Putamen (tissue), 1 donor: ENCODE data around the gene PDCD4.

Experiments
- DNase-seq: peaks from one replicate; pipeline ENCODE4 v3.0.0-alpha.2; 2016; ENCODE audit warnings: low spot score

PDCD4 gene

DNA sequence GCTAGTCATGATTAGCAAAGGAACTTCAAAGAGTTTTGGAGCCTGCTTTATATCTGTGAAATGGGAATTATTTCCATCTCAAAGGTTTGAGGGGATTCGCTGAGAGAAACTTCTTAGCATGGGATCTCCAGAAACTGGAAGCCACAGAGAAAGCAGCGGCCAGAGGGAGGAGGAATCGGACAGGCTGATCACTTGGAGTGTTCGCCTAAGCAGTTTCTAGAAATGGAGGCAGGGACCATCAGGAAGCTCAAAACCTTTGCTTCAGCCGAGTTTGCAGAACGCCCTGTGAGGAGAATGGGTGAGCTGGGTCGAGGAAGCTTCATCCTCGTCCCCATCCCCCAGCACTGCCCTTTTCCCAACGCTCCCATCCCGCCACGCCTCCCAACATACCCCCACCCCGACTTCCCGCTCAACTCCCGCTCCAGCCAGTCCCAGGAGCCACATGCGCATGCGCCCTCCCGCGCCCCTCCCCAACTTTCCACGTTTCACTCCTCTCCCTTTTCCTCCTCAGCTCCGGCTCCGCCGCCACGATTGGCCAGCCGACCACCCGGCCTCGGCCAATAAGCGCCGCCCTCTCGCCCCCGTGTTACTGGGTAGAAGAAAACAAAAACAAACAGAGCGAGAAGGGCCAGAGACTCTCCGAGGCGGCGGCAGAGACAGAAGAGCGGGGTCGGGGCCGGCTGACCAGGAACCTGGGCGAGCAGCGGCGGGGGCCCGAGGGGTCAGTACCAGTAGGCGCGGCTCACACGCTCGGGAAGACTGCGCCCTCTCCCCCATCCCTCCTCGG lies at the start of gene PDCD4:
PDCD4 (plus strand) TSS at position 631 of the 787 bp plus-strand sequence. CDS start 4,100 bp downstream, outside the sequence.
- peak; percentile 98 for DNase-seq

DNA sequence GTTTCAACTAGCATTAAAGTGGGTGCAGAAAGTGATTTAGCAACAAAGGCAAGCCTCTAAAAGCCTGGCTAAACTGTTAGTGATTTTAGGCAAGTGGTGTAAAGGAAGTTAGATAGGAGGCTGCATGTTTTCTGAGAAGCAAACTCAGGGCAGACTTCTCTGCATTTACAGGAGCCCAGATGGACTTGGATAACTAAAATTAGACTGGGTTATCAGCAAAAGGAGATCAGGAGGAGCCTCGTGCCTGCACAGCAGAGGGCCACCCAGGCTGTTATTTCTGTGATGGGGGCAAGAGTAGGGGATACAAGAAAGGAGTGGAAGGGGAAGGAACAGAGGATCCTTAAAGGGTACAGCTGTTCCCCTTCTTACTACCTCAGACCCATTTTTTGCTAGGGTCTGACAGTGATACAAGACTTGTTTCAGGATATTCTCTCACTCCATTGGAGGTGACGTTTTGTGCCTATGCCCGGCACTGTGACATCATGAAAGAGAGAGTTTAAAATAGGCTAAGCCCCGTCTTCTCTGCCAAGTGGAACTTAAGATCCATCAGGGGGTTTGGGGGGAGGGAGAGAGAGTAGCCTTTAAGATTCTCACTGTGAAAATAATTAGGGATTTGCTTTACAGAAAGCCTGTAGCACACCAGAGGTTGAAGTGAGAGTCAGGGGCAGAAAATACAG lies 49.6 kb upstream of the PDCD4 start:
- no peak for DNase-seq

DNA sequence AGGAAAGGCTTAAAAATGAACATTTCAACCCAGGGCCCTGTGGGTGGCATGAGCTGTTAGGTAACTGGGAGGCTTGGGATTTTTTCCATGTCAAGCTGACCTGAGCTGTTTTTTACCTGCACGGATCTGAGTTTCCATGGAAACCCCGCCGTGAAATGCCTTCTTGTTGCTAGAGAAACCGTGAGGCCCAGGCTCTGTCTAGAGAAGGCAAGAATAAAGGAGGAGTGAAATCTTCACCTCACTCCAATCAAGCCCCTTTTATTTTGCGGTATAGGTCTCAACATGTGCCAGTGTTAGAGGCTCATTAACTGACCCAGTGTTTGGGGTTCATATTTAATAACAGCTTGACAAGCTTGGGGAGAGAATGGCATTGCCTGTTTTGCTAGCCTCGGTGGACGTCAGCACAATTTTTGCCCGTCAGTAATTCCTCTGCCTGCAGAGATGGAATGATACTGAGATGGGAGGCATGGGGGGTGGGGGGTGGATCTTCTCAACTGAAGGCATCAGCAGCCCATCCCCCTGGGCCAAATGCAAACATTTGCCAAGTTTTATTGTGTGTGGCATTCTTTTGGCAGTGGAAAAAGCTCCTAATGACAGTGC lies 48.9 kb upstream of the PDCD4 start:
- DNase-seq, result peak; percentile 65

DNA sequence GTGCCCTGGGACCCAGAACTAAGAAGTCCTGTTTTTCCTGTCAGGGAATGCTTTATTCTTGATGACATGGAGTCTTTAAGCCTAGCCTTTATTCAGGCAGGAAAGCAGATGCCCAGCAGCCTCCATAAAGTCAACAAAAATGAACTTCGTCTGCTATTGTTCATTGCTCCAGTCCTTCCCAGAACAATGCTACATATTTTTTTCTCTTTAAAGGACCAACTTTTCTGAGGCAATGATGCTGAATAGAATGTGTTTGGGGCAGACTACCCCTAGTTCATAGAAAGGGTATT lies 47.6 kb upstream of the PDCD4 start:
- no peak for DNase-seq

DNA sequence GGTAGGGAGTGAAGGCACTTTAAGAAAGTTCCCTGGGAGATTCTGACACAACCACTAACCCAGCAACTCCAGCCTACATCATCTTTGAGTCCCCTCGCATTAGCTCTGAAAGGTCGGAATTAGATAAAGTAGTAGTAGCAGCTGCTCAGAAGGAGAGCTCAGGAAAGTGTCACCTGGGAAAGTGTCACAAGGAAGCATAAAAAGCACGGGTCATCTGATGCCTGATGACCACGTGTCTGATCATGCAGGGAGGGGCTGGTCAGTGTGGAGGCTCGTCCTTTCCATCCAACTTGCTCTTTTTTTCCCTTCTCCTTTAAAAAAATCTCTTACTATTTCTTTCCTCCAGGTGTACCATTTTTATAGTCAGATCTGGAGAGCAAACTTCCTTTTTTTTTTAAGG lies 47.1 kb upstream of the PDCD4 start:
- no peak for DNase-seq

DNA sequence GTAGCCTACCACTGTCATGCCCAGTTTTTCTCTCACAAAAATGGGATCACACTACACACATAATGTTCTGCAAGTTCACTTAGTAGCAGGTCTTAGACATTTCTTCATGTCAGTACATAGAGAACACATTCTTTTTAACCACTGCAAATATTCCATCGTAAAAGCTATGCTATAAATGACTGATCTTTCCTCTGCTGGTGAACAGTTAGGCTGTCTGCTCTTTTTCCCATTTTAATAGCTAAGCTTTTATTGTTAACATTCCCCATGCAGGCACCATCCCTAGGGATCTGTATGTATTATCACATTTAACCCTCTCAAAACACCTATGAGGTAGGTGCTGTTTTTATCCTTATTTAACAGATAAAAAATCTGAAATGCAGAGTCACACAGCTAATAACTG lies 46.2 kb upstream of the PDCD4 start:
- no peak for DNase-seq

DNA sequence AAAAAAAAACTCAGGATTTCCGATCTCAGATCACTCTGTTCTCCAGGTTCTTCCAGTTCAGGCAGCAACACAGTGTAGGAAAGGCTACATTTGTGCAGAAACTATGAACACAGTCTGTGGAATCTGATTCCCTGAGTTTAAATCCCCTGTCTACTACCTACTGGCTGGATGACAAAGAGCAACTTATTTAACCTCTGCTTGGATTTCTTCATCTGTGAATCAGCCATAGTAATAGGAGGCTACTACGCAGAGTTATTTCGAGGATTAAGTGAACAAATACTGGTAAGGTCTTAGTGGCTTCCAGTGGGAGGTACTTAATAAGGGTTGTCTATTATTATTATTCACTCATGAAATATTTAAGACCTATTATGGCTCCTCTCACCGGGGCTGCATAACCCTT lies 44.3 kb upstream of the PDCD4 start:
- DNase-seq, result no peak

DNA sequence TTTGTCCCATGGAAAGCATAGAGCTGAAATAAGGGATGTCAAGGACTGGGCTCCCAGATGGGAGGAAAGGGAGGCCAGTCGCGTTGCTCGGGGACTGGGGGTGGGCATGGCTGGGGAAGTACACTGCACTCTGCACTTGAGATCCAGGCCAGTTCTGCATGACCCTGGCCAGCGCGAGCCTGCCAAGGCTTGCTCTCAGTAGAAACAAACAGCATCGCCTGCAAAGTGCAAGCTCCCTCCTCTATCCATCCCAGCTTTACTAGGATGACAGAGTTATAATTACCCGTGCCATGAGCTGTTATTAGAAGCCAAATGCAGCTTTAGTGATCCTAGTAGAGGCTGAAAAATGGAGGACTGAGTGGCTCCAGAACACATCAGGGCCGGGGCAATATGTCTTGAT lies 43.9 kb upstream of the PDCD4 start:
- no peak for DNase-seq

DNA sequence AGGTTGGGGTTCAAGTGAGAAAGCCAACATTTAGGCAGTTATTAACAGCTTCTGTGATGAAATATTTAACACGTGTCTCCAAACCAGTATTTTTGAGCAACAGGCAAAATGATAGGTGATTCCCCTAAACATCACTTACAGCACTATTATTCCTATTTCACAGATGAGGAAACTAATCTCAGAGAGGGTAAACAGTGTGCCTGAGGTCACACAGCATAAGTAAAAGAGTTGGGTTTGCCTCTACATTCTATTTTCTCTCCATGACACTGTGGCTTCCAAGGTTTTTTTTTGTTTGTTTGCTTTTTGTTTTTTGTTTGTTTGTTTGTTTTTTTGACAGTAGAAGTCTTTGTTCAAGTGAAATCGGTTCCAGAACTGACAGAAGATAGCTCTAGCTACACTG lies 43.2 kb upstream of the PDCD4 start:
- DNase-seq, result no peak

DNA sequence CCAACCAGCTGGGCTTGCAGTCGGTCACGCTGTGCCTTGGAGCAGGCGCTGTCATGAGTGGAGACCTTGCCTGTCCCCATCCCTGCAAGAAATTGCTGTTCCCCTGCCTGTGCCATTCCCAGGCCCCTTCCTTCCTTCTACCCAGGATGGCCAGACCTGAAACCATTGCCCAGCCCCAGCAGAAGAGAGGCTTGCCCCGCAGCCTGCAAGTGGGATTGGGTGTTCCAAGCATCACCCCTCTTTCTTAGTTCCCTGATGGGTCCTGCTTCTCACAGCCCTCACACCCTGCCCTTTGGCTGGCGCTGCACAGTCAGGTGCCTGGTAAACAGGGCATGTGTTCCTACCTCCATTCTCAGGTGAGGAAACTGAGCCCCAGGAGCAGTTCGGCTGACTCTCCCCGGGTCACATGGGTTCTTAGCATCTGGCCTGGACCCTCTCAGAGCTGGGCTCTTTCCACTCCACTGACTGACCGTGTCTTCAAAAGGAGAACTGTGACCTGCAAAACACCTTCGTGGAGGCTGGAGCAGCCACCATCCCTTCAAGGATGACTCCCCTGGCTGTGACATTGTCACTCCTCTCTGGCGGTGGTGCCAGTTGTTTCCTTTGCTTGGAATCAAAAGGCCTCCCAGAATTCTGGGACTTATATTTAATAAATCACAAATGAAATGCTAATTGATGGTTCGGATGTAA lies 41.9 kb upstream of the PDCD4 start:
- no peak for DNase-seq

DNA sequence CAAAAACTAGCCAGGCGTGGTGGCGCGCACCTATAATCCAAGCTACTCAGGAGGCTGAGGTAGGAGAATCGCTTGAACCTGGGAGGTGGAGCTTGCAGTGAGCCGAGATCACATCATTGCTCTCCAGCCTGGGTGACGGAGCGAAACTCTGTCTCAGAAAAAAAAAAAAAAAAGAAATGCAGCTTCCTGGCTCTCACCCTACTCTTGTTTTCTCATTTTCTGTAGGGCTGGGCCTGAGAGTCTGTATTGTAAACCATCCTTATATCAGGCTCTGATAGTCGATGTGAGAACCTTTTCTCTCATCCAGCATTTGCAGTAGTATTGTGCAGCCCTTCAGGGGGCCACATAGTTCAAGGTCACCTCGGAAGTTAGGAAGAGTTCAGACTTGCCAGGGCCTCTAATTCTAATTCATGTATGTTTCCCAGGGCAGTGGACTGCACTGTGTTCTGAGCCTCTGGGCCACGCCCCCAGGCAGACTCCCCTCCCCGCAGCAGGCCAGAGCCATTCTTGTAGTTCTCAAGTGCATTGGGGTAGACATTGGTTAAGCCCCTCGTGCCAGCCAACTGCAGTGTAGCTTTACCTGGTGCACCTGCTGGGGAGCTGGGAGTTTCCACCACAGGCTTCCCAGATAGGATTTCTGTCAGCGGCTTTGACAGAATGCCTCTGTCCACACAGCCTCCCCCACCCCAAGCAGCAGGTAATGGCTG lies 38.3 kb upstream of the PDCD4 start:
- no peak for DNase-seq

DNA sequence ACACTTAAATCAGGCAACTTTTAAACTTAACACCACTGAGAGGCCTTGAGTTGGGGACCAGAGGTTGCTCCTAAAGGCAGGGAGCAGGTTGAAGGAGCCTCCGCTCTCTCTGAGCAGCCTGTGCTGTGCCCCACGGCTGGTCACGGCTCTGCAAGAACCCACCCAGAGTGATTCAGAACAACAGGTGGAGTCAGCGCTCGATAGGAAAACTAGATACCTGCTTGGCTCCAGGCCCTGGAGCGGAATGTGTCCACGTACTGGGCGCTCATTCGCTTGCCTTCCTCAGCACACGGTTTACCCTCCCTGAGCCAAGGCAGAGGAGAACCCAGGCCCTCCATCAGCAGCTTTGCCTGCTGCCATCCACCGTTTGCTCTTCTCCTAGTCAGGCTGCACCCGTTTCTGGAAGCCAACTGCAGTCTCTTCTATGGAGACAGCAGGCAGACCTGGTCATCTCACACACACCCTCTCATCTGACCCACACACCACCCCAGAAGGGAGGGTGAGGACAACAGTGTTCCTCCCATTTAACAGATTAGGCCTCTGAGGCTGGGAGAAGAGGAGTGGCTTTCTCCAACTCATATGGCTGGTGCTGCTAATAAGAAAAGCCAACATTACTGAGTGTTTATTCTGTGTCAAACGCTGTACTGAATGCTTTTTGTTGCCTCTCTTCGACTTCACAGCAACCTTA lies 37.6 kb upstream of the PDCD4 start:
- DNase-seq, result no peak

DNA sequence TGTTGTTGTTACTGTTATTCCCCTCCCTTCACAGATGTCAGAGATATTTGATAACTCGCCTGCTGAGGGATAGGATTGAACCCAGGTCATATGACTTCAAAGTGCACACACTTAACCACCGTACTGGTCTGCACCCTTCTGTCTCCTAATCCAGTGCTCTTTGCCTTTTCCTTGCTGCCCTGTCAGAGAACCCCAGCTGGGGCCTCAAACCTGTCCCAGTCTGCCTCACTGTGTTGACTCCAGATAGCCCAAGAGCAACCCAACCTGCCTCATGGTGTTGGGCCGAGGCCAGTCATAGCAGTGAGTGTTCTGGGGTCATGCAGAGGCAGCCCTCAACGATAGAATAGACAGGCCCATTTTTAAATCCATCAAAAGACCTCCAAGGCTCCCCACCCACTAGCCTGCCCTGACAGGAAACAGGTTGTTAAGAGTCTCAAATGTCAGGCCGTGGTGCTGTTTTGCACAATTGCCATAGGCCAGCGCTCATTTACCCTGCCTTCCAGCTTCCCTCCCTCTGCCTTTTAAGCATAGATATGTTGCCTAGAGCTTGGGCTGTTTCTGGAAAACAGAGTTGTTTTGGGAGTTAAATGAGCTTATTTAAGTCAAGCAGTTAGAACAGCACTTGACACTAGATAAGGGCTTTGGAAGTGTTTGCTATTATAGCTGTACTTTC lies 37.0 kb upstream of the PDCD4 start:
- DNase-seq, result no peak

DNA sequence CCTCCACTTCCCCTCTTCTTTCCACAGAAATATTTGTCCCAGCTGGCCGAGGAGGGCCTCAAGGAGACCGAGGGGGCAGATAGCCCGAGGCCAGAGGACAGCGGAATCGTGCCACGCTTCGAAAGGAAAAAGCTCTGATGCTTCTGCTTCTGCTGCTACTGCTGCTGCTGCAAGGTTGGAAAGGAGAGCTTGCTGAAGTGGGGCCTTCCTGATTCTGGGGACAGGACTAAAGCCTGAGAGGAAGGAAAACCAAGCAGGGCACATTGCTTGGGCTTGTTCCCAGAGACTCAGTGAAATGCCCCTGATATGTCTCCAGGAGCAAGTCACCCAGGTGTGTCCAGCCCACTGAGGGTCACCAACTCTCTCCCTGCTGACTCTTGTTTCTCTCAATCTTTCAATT lies 35.9 kb upstream of the PDCD4 start:
- DNase-seq, result no peak

DNA sequence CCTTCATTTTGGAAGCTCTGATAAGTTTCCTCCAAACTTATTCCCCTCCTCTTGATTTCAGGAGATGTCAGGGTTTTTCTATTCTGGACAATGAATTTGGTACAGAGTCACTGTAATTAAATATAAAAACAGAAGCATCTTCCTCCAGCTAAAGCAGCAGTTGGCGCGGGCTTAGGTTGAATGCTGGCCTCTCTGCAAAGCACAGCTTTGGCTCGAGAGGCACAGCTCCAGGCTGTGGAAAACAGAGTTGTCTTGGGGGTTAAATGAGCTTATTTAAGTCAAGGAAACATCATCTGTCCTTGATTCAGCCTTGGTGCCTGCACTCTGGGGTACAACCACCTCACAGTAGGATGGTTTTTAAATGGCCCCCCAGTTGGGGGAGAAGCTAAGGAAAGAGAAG lies 35.0 kb upstream of the PDCD4 start:
- no peak for DNase-seq

DNA sequence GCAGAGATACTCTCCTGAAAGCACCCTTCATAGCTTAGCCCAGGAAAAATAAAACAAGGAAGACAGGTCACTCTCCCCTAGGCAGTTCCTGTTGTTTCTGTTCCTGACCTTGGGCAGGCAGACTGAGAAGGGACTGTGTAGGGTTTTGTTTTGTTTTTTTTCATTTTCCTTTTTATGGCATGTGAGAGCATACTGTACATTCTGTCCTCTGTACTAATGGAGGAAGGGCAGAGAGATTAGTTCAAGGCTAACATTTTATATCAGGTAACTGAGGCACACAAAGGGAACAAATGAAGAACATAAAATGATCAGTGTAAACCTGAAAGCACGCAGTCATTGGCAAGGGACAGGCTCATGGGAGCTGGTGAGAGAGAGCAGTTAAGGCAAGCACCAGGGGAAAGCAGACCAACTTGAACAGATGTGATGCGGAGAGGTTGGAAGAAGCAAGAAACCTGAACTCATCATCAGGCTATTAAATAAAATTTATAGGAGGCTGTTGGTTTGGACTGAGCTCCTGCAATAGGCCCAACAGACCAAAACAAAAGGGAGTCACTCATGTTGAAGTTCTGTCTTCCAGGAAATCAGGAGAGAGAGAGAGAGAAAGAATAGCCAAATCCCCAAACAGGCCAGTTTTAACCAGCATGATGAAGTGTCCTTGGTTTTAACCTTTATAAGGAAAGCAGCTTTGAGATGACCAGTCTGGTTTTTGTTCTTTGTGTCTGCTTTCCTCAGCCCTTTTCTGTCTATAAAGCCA lies 34.1 kb upstream of the PDCD4 start:
- no peak for DNase-seq

DNA sequence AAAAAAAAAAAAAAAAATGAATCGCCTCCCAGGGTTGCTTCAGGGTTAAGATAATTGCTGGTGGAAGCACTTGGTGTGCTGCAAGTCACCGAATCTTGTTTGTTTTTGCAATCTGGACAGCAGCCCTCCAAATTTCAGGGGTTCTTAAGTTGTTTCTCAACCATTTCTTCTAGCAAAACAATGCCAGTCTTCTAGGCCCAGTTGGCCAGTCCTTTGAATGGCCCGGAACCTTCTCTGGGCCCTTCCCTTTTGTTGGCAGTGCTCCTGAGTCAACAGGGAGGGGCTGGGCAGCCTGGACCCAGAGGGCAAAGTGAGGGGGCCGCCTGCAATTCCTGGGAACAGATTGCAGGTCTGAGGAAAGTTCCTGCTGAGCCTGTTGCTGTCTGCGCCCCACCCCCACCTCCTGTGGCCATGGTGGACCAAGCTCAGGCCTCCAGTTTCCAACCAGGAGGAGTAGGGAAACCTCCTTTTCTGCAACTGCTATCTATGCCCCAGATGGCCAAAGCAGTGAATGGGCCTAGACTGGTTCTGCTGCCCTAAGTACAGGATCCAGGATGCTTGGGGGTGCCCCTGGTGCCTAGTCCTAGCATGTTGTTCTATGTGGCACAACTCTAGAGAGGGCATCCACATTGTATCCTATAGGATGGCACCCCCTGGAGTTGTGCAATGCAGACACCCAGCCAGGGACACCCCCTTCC lies 31.4 kb upstream of the PDCD4 start:
- DNase-seq, result no peak

DNA sequence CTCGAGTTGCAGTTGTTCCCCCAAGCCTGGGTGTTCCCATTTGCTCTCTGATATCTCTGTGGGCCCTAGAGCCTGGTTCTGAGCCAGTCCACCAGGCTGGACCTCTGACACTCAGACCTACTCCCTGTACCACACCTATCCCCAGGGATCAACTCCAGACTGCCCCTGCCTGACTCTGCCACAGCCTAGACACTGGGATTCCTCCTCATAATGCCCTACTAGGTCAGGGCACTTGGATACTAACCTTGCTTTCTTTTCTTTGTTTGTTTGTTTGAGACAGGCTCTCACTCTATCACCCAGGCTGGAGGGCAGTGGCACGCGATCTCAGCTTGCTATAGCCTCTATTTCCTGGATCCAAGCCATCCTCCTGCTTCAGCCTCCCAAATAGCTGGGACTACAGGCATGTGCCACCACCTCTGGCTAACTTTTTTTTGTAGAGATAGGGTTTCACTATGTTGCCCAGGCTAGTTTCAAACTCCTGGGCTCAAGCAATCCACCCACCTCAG lies 30.8 kb upstream of the PDCD4 start:
- no peak for DNase-seq

DNA sequence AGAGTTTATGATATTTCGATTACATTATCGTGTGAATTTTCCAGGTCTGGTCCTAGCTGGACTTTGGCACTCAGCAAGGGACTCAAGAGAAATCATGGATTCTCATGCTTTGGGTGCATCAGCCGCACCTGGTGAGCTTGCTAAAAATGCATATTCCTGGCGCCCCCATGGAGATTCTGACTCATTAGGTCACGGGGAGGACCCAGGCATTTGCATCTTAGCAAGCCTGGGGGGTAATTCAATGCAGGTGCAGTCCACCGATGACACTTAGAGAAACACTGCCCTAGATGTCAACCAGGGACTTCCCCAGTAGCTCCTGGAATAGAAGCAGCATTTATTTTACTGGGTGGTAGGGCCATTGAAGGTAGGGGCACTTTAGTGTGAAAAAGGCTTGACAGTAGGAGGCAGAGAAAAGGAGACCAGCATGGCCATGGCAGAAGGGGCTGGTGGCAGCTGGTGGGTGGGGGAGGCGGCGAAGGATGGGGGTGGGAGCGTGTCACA lies 29.9 kb upstream of the PDCD4 start:
- DNase-seq, result no peak
